ENCODE data around the gene RAD51B. TPM values are rescaled to one million over a fixed set of nuclear protein-coding genes. Genes with fewer than 3 reads are reported as not detected.

The RAD51B gene
- total RNA-seq, 6 experiments from 2014 or later = 2.7 to 5.8 (median 4.3) TPM

DNA sequence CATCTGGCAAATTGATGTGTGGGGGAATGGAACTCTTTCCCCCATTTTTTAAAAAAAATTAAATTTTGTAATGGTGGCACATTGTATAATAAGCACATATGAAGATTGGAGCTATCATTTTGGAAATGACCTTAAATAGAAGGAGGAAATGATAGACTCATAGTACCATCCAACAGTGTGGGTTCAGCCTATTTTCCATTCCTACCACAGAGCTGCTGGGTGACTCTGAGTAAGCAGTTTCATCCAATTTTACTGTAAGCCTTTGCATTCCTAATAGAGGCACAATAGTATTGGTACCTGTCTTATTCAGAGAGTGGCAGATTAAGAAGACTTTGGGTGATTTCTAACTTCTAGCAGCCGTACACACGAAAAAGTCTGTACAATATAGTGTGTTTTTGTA, 304.5 kb downstream of the RAD51B start:
- ATAC-seq = no peak
- no peak for DNase-seq
- no peak overlapping the region for H3K4me3 ChIP-seq
- TF ChIP-seq POLR2A (IDR thresholded peaks at IDR 0.05) (no peak), CTCF (IDR thresholded peaks at IDR 0.05) (no peak)
- H3K36me3 ChIP-seq = no peaks in the 10 kb centered on the region
- peaks cover 0 to 7% (median 0%) of the 10 kb centered on the region in 4 donors for H3K4me1 ChIP-seq
- intact Hi-C loops (cut with DNase I) = no loop called here
- H3K27me3 ChIP-seq = no peaks in the 10 kb centered on the region
- H3K9me3 ChIP-seq = no peaks in the 10 kb centered on the region
- WGBS (ENCODE audit: insufficient coverage, low coverage, low lambda C conversion rate, missing lambda C conversion rate) = 100% methylated on average over 2 of the region's 2 CpGs
- no peak overlapping the region for H3K27ac ChIP-seq

DNA sequence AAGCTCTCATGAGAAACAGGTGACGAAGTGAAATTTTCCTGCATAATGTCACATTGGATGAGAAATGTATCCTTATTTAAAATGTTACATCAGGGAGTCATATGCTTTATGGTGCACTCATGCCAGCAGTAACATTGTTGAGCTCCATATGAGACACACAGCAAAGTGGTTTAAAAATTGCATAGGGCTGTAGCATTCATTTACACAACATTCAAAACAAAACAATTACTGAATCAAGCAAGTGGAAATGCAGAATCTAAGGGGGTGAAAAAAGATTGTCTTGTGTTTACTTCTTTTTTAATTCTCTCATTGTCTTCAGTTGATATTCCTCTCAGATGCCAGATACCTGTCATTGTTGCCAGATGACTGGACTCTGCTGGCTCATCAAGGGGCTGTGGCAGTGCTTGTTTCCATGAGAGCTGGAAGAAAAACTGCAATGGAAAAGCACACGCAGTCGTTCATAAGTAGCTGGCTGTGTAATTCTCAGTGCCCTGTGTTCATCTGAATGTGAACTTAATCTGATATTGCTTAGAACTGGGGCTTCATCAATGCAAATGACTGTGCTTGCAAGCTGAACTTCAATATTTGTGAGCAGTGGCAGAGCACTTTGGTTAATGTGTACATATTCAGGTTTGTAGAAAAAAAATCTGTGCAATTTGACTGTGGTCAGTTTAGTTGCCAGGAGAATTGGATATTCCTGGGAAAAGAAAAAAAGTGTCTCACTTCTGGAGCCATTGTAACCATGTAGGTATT, 305.6 kb downstream of the RAD51B start:
- intact Hi-C loops (cut with DNase I) = no loop called here
- no peak for DNase-seq
- peak; percentile 44 to 64 (median 62) for ATAC-seq
- WGBS (ENCODE audit: insufficient coverage, low coverage, low lambda C conversion rate, missing lambda C conversion rate) = 46% methylated on average over 3 of the region's 3 CpGs
- Histone ChIP-seq H3K27me3 (no peaks in the 10 kb centered on the region), H3K27ac (no peak overlapping the region), H3K4me3 (no peak overlapping the region), H3K36me3 (no peaks in the 10 kb centered on the region), H3K4me1 (peaks cover 0 to 7% (median 0%) of the 10 kb centered on the region in 4 donors), H3K9me3 (no peaks in the 10 kb centered on the region)
- TF ChIP-seq POLR2A (IDR thresholded peaks at IDR 0.05) (no peak), CTCF (IDR thresholded peaks at IDR 0.05) (no peak)

DNA sequence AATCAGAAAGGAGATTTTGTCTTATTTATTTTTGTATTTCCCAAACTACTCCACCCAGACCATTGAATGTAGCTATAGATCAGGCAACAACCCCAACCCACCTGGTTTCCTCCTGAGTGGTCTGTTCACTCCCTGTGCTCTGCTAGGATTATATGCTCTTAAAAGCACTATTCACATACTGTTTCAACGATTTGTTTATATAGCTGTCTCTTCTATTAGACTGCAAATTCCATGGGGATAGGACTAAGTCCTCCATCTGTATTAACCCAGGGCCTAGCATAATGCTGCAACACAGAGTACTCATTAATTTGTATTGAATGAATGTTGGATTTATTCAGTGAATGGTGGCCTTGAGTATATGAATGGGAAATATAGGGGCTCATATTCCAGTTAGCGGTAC, 307.6 kb downstream of the RAD51B start:
- Histone ChIP-seq H3K36me3 (no peaks in the 10 kb centered on the region), H3K27ac (no peak overlapping the region), H3K27me3 (no peaks in the 10 kb centered on the region), H3K4me3 (no peak overlapping the region), H3K9me3 (no peaks in the 10 kb centered on the region), H3K4me1 (peaks cover 0 to 7% (median 0%) of the 10 kb centered on the region in 4 donors)
- ATAC-seq (no peak), DNase-seq (no peak)
- intact Hi-C loops (cut with DNase I) = no loop called here
- TF ChIP-seq POLR2A (IDR thresholded peaks at IDR 0.05) (no peak), CTCF (IDR thresholded peaks at IDR 0.05) (no peak)
- WGBS (ENCODE audit: insufficient coverage, low coverage, low lambda C conversion rate, missing lambda C conversion rate) = 71% methylated on average over 2 of the region's 2 CpGs

GRCh38 chr14:68131907-68132306, 312.3 kb downstream of the RAD51B start:
- Histone ChIP-seq H3K4me3 (no peak overlapping the region), H3K36me3 (no peaks in the 10 kb centered on the region), H3K27ac (no peak overlapping the region), H3K4me1 (no peaks in the 10 kb centered on the region), H3K9me3 (no peaks in the 10 kb centered on the region), H3K27me3 (no peaks in the 10 kb centered on the region)
- no peak for ATAC-seq
- DNase-seq = no peak
- TF ChIP-seq CTCF (IDR thresholded peaks at IDR 0.05) (no peak), POLR2A (IDR thresholded peaks at IDR 0.05) (no peak)
- intact Hi-C loops (cut with DNase I) = no loop called here
